Measurements from ENCODE around the gene RHOBTB1. TPM values are rescaled to one million over a fixed set of nuclear protein-coding genes. Genes with fewer than 3 reads are reported as not detected.

Gene RHOBTB1
- total and polyA plus RNA-seq, 9 of the 15 experiments (the other 6 are each of a cell fraction or from before 2014, with no cell fraction given), result 1.7 to 11.7 (median 9.3) TPM

GRCh38 chr10:60943316-60944057 lies 498 bp downstream of the RHOBTB1 start (continued):
- TF ChIP-seq PATZ1 (CRISPR knock-in tag; IDR thresholded peaks at IDR 0.05; ENCODE audit: borderline replicate concordance) (0 out of 2 replicates have a peak, but pooled peaks have one; percentile 25), MEF2A (IDR thresholded peaks at IDR 0.05; ENCODE audit: control insufficient read depth, low read depth, low read length) (no peak), SUPT5H (IDR thresholded peaks at IDR 0.05) (peak; percentile 17), MNT (conservative IDR thresholded peaks at IDR 0.05) (peak in 1 of 2 experiments; percentile 51; a peak in 2 of 4 replicates), CHD2 (IDR thresholded peaks at IDR 0.05; ENCODE audit: low read depth, low read length) (peak; percentile 37; the same call in 1 of the 2 replicates), GABPB1 (CRISPR knock-in tag; IDR thresholded peaks at IDR 0.05) (0 out of 2 replicates have a peak, but pooled peaks have one; percentile 23), TBL1XR1 (IDR thresholded peaks at IDR 0.05; ENCODE audit: low read length in 2 of 2) (no peak), NFIC (IDR thresholded peaks at IDR 0.05) (no peak), ZNF224 (CRISPR knock-in tag; IDR thresholded peaks at IDR 0.05) (no peak), VEZF1 (CRISPR knock-in tag; IDR thresholded peaks at IDR 0.05) (peak; percentile 98; the same call in 1 of the 2 replicates), KLF1 (tag; IDR thresholded peaks at IDR 0.05) (no peak), EP400 (IDR thresholded peaks at IDR 0.05) (peak; percentile 28; the same call in 1 of the 2 replicates), ZNF707 (CRISPR knock-in tag; conservative IDR thresholded peaks at IDR 0.05) (no peak), PHF20 (IDR thresholded peaks at IDR 0.05; ENCODE audit: partially characterized antibody) (no peak), PREB (CRISPR knock-in tag; IDR thresholded peaks at IDR 0.05) (no peak), SP1 (CRISPR knock-in tag; IDR thresholded peaks at IDR 0.05) (no peak), RBM17 (IDR thresholded peaks at IDR 0.05; ENCODE audit: borderline replicate concordance, low read depth, low read length) (no peak), ELF4 (CRISPR knock-in tag; IDR thresholded peaks at IDR 0.05) (no peak), RUNX1 (IDR thresholded peaks at IDR 0.05; ENCODE audit: low read depth) (no peak)
- TF ChIP-seq, protein P1, sequence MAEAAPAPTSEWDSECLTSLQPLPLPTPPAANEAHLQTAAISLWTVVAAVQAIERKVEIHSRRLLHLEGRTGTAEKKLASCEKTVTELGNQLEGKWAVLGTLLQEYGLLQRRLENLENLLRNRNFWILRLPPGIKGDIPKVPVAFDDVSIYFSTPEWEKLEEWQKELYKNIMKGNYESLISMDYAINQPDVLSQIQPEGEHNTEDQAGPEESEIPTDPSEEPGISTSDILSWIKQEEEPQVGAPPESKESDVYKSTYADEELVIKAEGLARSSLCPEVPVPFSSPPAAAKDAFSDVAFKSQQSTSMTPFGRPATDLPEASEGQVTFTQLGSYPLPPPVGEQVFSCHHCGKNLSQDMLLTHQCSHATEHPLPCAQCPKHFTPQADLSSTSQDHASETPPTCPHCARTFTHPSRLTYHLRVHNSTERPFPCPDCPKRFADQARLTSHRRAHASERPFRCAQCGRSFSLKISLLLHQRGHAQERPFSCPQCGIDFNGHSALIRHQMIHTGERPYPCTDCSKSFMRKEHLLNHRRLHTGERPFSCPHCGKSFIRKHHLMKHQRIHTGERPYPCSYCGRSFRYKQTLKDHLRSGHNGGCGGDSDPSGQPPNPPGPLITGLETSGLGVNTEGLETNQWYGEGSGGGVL (CRISPR knock-in tag; IDR thresholded peaks at IDR 0.05), result no peak

All from K562 (cell line).